Activated CD8-positive, alpha-beta T cell treated with anti-CD3 and anti-CD28 coated beads, Interleukin-2, amount 10 ng/mL, durations not matched to agents 7 days and 5 days (primary cell): ENCODE results near the gene OR52A5. TPM values are rescaled to one million over a fixed set of nuclear protein-coding genes. Genes with fewer than 3 reads are reported as not detected.
"Not testable (repeated sequence)": the region's sequence is repeated elsewhere in the genome, so short reads cannot be mapped to it uniquely, and the experiment has no call there.

Experiments
- ATAC-seq: fragments of 150-1000 bp; cut with Tn5 transposase; one replicate; pipeline ENCODE4 v1.10.0; 2021; ENCODE audit warnings: moderate library complexity
- CTCF ChIA-PET: fragments of 350-600 bp; sonication (Branson Sonifier 250); formaldehyde crosslinking; loops from one replicate; lab custom pipeline; 2021; ENCODE audit warnings: antibody characterized with exemption; lab: Charles Lee
- POLR2A ChIA-PET: fragments of 350-600 bp; sonication (Branson Sonifier 250); formaldehyde crosslinking; loops from one replicate; lab custom pipeline; 2021; ENCODE audit warnings: antibody characterized with exemption; lab: Charles Lee
- DNase-seq: peaks from one replicate; pipeline ENCODE4 v3.0.0-alpha.2; 2020
- H3K27ac Mint-ChIP-seq: one replicate; pipeline ENCODE4 v1.8.0; 2021; ENCODE audit warnings: mild to moderate bottlenecking, mixed read lengths
- H3K27me3 Mint-ChIP-seq: one replicate; pipeline ENCODE4 v1.8.0; 2021; ENCODE audit warnings: low read depth, mixed read lengths
- H3K36me3 Mint-ChIP-seq: one replicate; pipeline ENCODE4 v1.8.0; 2021; ENCODE audit warnings: low read depth, mixed read lengths
- H3K4me1 Mint-ChIP-seq: one replicate; pipeline ENCODE4 v1.8.0; 2021; ENCODE audit warnings: low read depth, mixed read lengths
- H3K4me3 Mint-ChIP-seq: one replicate; pipeline ENCODE4 v1.8.0; 2021; ENCODE audit warnings: mild to moderate bottlenecking, mixed read lengths
- H3K9me3 Mint-ChIP-seq: one replicate; pipeline ENCODE4 v1.8.0; 2022; ENCODE audit warnings: mixed read lengths; ENCODE audit not compliant: insufficient read depth
- total RNA-seq, 2 experiments: library from RNA; stranded (reverse); gene quantifications; one replicate each; pipeline ENCODE4 v1.2.3, GENCODE V29; 2021

OR52A5 gene
- total RNA-seq = not detected

DNA sequence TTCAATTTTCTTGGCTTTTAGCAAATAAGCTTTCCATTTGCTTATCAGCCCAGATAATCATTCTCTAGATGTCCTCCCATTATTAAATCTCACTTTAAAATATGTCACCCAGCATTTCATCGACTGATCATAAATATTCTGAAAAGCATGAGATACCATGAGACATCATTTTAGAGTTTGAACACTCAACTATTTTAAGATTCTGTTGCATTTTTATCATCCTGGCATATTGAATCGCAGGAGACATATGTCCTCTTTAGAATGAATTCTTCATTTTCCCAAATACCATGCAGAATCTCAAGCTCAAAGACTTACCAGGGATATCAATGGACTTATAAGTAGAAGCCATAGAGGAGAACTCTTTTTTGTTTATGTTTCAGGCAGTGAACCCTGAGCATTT is at the start of gene OR52A5:
TSS of gene OR52A5 (minus strand) at position 361 of the 400 bp plus-strand sequence. CDS start 5,714 bp downstream, outside the sequence.
- H3K4me3 Mint-ChIP-seq = no peak within 1 kb of the TSS
- no peaks in the 10 kb centered on the region for H3K36me3 Mint-ChIP-seq
- no peak for DNase-seq
- ChIA-PET POLR2A (no interaction called here), CTCF (no interaction called here)
- ATAC-seq = no peak
- no peaks in the 10 kb centered on the region for H3K9me3 Mint-ChIP-seq
- no peaks in the 10 kb centered on the region for H3K4me1 Mint-ChIP-seq
- H3K27ac Mint-ChIP-seq = no peak within 1 kb of the TSS
- H3K27me3 Mint-ChIP-seq = no peaks in the 10 kb centered on the region

DNA sequence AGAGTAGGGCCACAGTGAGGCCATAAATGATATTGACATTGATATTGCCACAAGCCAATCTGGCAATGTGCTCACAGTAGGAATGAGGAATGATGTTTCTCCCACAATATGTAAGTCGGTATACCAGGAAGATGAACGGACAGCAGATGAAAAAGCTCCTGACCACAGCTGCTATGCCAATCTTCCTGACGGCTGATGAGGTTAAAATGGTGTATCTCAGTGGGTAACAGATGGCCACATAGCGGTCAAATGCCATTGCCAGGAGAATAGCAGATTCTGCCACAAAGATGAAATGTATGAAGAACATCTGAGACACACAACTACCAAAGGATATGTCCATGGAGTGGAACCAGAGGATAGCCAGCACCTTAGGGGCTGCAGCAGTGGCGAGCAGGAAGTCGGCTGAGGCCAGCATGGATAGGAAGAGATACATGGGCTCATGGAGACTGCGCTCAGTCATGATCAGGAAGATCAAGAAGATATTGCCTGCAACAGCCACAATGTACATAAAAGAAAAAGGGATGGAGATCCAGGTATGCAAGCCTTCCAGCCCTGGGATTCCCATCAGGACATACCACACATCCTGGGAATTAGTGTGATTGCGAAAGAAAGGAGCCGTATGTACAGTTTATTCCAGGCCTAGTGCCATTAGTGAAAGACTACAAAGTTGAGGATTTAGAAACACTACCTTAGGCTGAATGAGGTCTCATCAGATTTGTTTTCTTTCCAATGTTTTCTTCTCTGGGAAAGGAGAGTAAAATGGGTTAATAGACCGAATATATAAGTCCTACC is 40.1 kb upstream of the OR52A5 start:
- no peak overlapping the region for H3K27ac Mint-ChIP-seq
- no peaks in the 10 kb centered on the region for H3K27me3 Mint-ChIP-seq
- H3K9me3 Mint-ChIP-seq = no peaks in the 10 kb centered on the region
- ChIA-PET CTCF (no interaction called here), POLR2A (no interaction called here)
- ATAC-seq = no peak
- H3K4me1 Mint-ChIP-seq = no peaks in the 10 kb centered on the region
- no peak for DNase-seq
- H3K36me3 Mint-ChIP-seq = no peaks in the 10 kb centered on the region
- H3K4me3 Mint-ChIP-seq = no peak overlapping the region

DNA sequence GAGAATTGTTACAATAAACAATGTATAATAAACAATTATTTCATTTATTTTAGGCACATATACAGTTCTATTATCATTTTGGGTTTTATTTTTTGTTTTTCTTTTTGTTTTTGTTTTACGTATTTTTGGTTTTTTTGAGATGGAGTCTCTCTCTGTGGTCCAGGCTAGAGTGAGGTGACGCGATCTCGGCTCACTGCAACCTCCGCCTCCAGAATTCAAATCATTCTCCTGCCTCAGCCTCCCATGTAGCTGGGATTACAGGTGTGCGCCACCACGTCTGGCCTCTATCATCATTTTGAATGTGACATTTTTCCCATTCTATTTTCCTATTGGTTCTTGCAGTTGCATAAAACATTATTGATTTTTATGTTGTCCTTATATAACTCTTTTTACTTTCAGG is 36.8 kb upstream of the OR52A5 start:
- Mint-ChIP-seq H3K4me3 (no peak overlapping the region), H3K27ac (no peak overlapping the region), H3K9me3 (no peaks in the 10 kb centered on the region), H3K4me1 (no peaks in the 10 kb centered on the region), H3K27me3 (no peaks in the 10 kb centered on the region), H3K36me3 (no peaks in the 10 kb centered on the region)
- DNase-seq (no peak), ATAC-seq (no peak)
- ChIA-PET CTCF (no interaction called here), POLR2A (no interaction called here)

DNA sequence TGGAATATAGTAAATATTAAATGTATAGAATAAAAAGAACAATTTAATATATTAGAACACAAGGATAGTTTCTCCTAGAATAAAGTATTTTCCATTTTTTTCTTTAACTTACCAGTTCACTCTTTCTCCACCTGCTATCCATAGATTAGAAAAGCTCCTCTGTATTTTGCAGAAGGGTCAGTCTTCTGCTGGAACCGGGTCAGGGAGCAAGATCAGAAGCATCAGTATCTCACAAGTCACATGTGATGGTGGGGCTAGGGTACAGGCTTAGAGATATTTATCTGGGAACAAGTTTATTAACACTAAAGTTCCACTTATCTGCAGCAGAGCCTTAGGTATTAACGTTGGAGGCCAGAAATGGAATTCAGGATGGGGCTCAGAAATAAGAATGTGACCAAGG is 33.7 kb upstream of the OR52A5 start:
- Mint-ChIP-seq H3K9me3 (no peaks in the 10 kb centered on the region), H3K4me3 (no peak overlapping the region), H3K36me3 (no peaks in the 10 kb centered on the region), H3K27me3 (no peaks in the 10 kb centered on the region), H3K27ac (no peak overlapping the region), H3K4me1 (no peaks in the 10 kb centered on the region)
- no peak for ATAC-seq
- DNase-seq = no peak
- ChIA-PET CTCF (no interaction called here), POLR2A (no interaction called here)

DNA sequence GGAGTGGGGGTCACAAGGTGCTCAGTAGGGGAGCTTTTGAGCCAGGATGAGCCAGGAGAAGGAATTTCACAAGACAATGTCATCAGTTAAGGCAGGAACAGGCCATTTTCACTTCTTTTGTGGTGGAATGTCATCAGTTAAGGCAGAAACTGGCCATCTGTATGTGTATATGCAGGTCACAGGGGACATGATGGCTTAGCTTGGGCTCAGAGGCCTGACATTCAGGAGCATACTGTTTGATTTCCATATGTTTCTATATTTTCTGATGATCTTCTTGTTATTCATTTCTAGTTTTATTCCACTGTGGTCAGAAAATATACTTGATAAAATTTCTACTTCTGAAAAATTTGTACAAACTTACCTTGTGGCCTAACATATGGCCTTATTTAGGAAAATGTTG is 27.7 kb upstream of the OR52A5 start:
- POLR2A ChIA-PET, H3K27me3 Mint-ChIP-seq, H3K9me3 Mint-ChIP-seq, H3K4me3 Mint-ChIP-seq, H3K27ac Mint-ChIP-seq, ATAC-seq, H3K36me3 Mint-ChIP-seq, H3K4me1 Mint-ChIP-seq, DNase-seq, CTCF ChIA-PET: not testable (repeated sequence)

DNA sequence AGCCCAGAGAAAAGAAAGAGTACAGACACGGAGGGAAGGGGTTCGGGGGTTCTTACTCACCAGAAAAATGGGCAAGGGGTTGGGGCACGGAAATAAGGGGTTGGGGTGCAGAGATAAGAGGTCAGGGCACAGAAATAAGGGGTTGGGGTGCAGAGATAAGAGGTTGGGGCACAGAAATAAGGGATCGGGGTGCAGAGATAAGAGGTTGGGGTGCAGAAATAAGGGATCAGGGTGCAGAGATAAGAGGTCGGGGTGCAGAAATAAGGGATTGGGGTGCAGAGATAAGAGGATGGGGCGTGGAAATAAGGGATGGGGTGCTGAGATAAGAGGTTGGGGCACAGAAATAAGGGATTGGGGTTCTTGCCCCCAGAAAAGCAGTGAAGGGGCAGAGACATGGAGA is 26.7 kb upstream of the OR52A5 start:
- H3K4me3 Mint-ChIP-seq, H3K27ac Mint-ChIP-seq, POLR2A ChIA-PET, H3K4me1 Mint-ChIP-seq, ATAC-seq, CTCF ChIA-PET, H3K27me3 Mint-ChIP-seq, H3K36me3 Mint-ChIP-seq, H3K9me3 Mint-ChIP-seq, DNase-seq: not testable (repeated sequence)

DNA sequence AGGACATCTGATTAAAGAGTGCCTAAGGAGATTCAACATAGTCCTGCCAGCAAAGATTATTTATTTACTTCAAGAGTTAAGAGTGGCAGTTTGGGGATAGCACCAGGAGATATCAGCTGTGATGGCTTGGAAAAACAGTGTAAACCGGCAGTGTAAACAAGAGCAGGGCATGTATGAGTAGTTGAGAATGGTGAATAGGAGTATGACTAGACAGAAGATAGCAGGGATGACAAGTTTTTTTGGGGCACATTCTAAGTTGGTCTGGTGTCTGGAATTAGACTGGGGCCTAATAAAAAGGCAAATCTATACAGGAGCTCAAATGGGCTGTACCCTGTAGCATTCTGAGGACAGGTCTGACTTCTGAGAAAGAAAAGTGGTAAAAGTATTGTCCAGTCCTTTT is 22.9 kb upstream of the OR52A5 start:
- H3K27me3 Mint-ChIP-seq, DNase-seq, H3K4me3 Mint-ChIP-seq, ATAC-seq, H3K4me1 Mint-ChIP-seq, H3K36me3 Mint-ChIP-seq, CTCF ChIA-PET, POLR2A ChIA-PET, H3K27ac Mint-ChIP-seq, H3K9me3 Mint-ChIP-seq: not testable (repeated sequence)

DNA sequence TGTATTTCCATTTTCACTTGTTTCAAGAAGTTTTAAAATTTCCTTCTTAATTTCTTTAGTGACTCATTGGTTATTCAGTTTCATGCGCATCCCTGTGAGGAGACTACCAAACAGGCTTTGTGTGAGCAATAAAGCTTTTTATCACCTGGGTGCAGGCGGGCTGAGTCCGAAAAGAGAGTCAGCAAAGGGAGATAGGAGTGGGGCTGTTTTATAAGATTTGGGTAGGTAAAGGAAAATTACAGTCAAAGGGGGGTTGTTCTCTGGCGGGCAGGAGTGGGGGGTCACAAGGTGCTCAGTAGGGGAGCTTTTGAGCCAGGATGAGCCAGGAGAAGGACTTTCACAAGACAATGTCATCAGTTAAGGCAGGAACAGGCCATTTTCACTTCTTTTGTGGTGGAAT is 22.1 kb upstream of the OR52A5 start:
- H3K27me3 Mint-ChIP-seq, DNase-seq, H3K36me3 Mint-ChIP-seq, POLR2A ChIA-PET, H3K4me3 Mint-ChIP-seq, H3K9me3 Mint-ChIP-seq, H3K27ac Mint-ChIP-seq, ATAC-seq, H3K4me1 Mint-ChIP-seq, CTCF ChIA-PET: not testable (repeated sequence)

DNA sequence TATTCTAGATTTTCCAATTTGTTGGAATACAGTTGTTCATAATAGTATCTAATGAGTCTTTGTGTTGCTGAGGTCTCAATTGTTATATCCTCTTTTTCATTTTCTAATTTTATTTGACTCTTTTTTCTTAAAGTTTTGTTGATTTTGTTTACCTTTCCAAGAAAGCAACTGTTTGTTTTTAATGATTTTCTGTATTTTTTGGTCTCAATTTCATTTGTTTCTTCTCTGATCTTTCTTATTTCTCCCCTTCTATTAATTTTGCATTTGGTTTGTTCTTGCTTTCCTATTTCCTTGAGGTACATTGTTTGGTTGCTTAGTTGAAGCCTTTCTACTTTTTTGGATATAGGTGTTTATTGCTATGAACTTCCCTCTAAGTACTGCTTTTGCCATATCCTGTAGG is 21.6 kb upstream of the OR52A5 start:
- ChIA-PET POLR2A (no interaction called here), CTCF (no interaction called here)
- Mint-ChIP-seq H3K27ac (no peak overlapping the region), H3K27me3 (no peaks in the 10 kb centered on the region), H3K4me3 (no peak overlapping the region), H3K9me3 (no peaks in the 10 kb centered on the region), H3K4me1 (no peaks in the 10 kb centered on the region), H3K36me3 (no peaks in the 10 kb centered on the region)
- no peak for DNase-seq
- no peak for ATAC-seq

DNA sequence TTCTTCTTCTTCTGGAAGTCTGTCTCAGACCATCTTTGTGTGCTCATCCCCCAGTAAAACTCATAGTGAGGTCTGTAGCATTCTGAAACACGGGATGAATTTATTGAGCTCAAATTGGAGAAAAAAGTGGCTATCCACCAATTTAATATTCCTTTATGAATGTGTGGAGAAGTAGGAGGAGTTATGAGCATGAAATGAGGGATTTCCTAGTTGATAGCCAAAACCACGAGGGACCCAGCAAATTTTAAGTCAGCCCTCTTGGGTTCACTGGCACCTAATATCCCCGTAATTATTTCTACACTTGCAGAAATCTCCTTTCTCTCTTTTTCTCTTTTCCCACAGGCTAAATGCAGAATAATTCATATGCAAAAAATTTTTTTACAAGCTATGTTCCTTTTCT is 16.5 kb upstream of the OR52A5 start, which contains the start of gene OR52A1:
TSS of gene OR52A1 (minus strand) at position 101 of the 400 bp plus-strand sequence. CDS start 2,388 bp downstream, outside the sequence.
- CTCF ChIA-PET = no interaction called here
- Mint-ChIP-seq H3K36me3 (no peaks in the 10 kb centered on the region), H3K4me1 (no peaks in the 10 kb centered on the region), H3K9me3 (no peaks in the 10 kb centered on the region), H3K27ac (no peak within 1 kb of the TSS), H3K27me3 (no peaks in the 10 kb centered on the region), H3K4me3 (no peak within 1 kb of the TSS)
- DNase-seq = no peak
- no peak for ATAC-seq
- POLR2A ChIA-PET = no interaction called here

DNA sequence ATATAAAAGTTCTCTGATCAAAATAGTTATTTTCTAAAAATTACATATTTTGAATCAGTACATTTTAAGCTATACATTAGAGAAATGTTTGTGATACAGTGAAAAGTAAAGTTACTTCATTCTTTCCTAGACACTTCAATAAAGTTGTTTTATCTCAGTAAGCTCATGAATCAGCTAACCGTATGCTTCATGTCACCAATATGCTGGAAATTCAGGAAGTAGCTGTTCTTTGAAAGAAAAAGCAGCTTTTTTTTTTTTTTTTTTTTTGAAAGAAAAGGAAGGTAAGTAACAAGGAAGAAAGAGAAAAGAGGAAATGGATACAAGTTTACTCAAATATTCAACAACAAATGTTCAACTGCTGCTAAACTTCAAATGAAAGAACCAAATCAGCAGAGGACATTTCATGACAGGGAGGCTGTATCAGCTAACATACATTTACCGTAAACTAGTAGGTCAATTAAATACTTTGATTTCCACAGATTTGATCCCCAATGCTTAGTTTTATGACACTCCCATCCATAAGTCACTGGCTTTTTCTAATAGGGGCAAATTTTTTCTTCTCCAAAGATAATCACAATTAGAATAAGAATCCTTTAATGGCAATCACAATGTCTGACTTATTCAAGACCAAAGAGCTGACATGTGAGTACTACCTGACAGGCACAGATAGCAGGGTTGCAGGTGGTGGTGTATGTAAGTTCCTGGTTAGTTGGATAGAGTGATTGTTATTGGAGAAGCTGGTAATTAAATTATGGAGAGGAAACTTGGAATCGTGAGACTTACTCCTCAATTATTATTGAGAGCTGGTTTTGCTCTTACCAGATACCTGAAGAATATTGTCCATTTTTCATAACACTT is 15.6 kb upstream of the OR52A5 start:
- Mint-ChIP-seq H3K27ac (no peak overlapping the region), H3K4me1 (no peaks in the 10 kb centered on the region), H3K4me3 (no peak overlapping the region), H3K9me3 (no peaks in the 10 kb centered on the region), H3K36me3 (no peaks in the 10 kb centered on the region), H3K27me3 (no peaks in the 10 kb centered on the region)
- ATAC-seq (no peak), DNase-seq (no peak)
- CTCF ChIA-PET = no interaction called here
- POLR2A ChIA-PET = no interaction called here

DNA sequence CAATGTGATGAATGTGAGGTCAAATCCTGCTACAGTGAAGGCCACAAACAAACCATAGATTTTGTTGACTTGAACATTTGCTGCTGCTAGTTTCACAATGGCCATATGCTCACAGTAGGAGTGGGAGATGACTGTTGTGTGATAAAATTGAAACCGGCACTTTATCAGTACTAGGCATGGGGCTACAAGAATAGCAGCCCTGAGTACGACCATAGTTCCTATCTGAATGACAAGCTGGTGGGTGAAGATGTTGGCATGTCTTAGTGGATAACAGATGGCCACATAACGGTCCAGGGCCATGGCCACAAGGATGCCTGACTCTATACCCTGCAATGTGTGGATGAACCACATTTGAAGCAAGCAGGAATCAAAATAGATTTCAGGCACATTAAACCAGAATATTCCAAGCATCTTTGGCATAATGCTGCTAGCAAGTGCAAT is 13.6 kb upstream of the OR52A5 start:
- ChIA-PET POLR2A (no interaction called here), CTCF (no interaction called here)
- H3K9me3 Mint-ChIP-seq = no peaks in the 10 kb centered on the region
- no peak overlapping the region for H3K27ac Mint-ChIP-seq
- no peaks in the 10 kb centered on the region for H3K4me1 Mint-ChIP-seq
- no peaks in the 10 kb centered on the region for H3K27me3 Mint-ChIP-seq
- H3K4me3 Mint-ChIP-seq = no peak overlapping the region
- ATAC-seq (no peak), DNase-seq (no peak)
- no peaks in the 10 kb centered on the region for H3K36me3 Mint-ChIP-seq
